Central memory CD8-positive, alpha-beta T cell (primary cell): ENCODE measurements around the gene SDK2.

ENCODE experiments used
- ATAC-seq: fragments of 150-1000 bp; cut with Tn5 transposase; replicated peaks from 2 replicates; pipeline ENCODE4 v1.10.0; 2022; ENCODE audit warnings: mild to moderate bottlenecking, moderate FRiP score, moderate number of reproducible peaks; ENCODE audit not compliant: poor library complexity, severe bottlenecking; ENCODE audit errors: extremely low read depth
- DNase-seq, 2 donors: peaks; one replicate each; pipeline ENCODE4 v3.0.0; 2021; ENCODE audit warnings: low spot score in 2 of 2
- H3K27ac Mint-ChIP-seq: one replicate; pipeline ENCODE4 v1.8.0; 2022; ENCODE audit warnings: low read depth, mild to moderate bottlenecking, moderate library complexity, mixed read lengths
- H3K27me3 Mint-ChIP-seq: one replicate; pipeline ENCODE4 v1.8.0; 2022; ENCODE audit warnings: mixed read lengths
- H3K36me3 Mint-ChIP-seq: one replicate; pipeline ENCODE4 v1.8.0; 2022; ENCODE audit warnings: mild to moderate bottlenecking, moderate library complexity, mixed read lengths; ENCODE audit not compliant: insufficient read depth
- H3K4me1 Mint-ChIP-seq: one replicate; pipeline ENCODE4 v1.8.0; 2022; ENCODE audit warnings: mixed read lengths
- H3K4me3 Mint-ChIP-seq: one replicate; pipeline ENCODE4 v1.8.0; 2022; ENCODE audit warnings: mild to moderate bottlenecking, moderate library complexity, mixed read lengths
- H3K9me3 Mint-ChIP-seq: one replicate; pipeline ENCODE4 v1.8.0; 2022; ENCODE audit warnings: mixed read lengths

Gene SDK2

DNA sequence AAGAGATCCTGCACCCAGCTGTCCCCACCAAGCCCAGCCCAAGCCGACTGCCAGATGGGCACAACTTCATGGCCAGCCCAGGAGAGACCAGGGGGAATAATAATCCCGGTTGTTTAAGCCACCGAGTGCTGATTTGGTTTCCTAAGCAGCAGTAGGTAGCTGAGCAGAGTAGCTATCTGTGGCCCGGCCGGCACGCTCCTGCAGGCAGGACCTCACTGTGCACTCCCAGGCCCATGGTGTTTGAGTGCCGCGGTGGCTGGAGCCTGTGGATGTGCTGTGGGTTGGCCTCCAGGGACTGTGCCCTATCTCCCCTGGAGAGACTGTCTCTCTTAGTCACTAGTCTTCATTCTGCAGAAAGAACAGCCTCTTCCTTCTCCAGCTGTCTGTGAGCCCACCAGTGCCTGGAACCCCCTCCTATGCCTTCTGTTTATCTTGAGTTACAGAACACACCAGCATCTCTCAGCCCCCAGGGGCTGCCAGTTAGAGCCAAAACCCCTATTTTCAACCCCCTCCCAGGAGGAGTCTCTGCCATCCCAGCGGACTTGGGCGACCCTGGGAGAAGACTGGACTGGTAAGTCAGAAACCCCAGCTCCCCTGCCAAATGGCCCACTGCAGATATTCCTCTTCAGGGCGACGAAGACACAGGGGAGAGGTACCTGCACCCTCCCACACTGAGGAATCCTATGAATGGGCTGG lies 152.0 kb downstream of the SDK2 start:
- ATAC-seq (no peak), DNase-seq (no peak)
- H3K4me3 Mint-ChIP-seq = no peak overlapping the region
- no peaks in the 10 kb centered on the region for H3K36me3 Mint-ChIP-seq
- H3K27me3 Mint-ChIP-seq = peaks cover 17% of the 10 kb centered on the region
- H3K27ac Mint-ChIP-seq = no peak overlapping the region
- H3K4me1 Mint-ChIP-seq = no peaks in the 10 kb centered on the region
- H3K9me3 Mint-ChIP-seq = no peaks in the 10 kb centered on the region

DNA sequence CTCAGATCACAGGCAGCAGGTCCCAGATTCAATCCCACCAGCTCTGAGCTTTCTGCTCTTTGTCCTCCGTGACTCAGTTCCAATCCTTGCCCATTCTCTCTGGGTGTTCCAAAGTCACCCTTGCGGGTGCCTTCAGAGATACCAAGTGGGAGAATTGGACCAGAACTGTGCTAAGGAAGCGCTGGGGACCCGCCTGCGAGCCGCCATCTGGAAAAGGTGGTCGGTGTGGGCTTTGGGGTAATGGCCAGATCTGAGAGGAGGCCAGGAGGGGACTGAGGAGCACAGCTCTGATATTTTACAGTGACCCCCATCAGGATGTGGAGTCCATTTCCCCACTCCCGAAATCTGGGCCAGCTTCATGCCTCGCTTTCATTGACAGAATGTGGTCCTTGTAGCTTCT lies 152.6 kb downstream of the SDK2 start:
- Mint-ChIP-seq H3K4me1 (no peaks in the 10 kb centered on the region), H3K9me3 (no peaks in the 10 kb centered on the region), H3K4me3 (no peak overlapping the region), H3K27ac (no peak overlapping the region), H3K27me3 (peaks cover 11% of the 10 kb centered on the region), H3K36me3 (no peaks in the 10 kb centered on the region)
- ATAC-seq (no peak), DNase-seq (no peak)

DNA sequence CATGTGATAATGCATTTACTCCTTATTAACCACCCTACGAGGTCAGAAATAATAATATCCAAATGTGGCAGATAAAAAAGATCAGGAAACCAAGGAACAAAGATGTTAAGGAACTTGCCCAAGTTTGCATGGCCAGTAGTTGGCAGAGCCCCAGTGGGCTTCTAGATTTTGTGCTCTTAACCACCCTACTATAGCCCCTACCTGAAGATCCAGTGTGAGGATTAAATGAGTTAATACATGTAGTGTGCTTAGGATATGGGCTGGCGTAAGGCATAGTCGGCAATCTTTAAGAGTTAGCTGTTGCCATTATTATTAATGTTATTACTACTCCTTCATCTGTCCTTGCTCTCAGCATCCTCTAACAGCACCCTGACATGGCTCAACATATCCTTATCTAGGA lies 153.4 kb downstream of the SDK2 start:
- no peak for DNase-seq
- no peak overlapping the region for H3K4me3 Mint-ChIP-seq
- no peak overlapping the region for H3K27ac Mint-ChIP-seq
- no peaks in the 10 kb centered on the region for H3K4me1 Mint-ChIP-seq
- peaks cover 15% of the 10 kb centered on the region for H3K27me3 Mint-ChIP-seq
- ATAC-seq = no peak
- peaks cover 4% of the 10 kb centered on the region for H3K9me3 Mint-ChIP-seq
- H3K36me3 Mint-ChIP-seq = no peaks in the 10 kb centered on the region

GRCh38 chr17:73489991-73490390 lies 154.3 kb downstream of the SDK2 start:
- no peak overlapping the region for H3K27ac Mint-ChIP-seq
- H3K27me3 Mint-ChIP-seq = peaks cover 24% of the 10 kb centered on the region
- H3K4me3 Mint-ChIP-seq = no peak overlapping the region

GRCh38 chr17:73489333-73489732 lies 154.9 kb downstream of the SDK2 start:
- H3K9me3 Mint-ChIP-seq = peaks cover 16% of the 10 kb centered on the region
- ATAC-seq (no peak), DNase-seq (no peak)
- H3K4me3 Mint-ChIP-seq = no peak overlapping the region
- H3K27me3 Mint-ChIP-seq = peaks cover 30% of the 10 kb centered on the region
- no peak overlapping the region for H3K27ac Mint-ChIP-seq
- no peaks in the 10 kb centered on the region for H3K36me3 Mint-ChIP-seq
- H3K4me1 Mint-ChIP-seq = no peaks in the 10 kb centered on the region

More at GRCh38 chr17:73489991-73490390, 154.3 kb downstream of the SDK2 start:
- no peaks in the 10 kb centered on the region for H3K4me1 Mint-ChIP-seq
- no peaks in the 10 kb centered on the region for H3K36me3 Mint-ChIP-seq
- no peak for ATAC-seq
- DNase-seq = no peak
- H3K9me3 Mint-ChIP-seq = peaks cover 10% of the 10 kb centered on the region

GRCh38 chr17:73485130-73485529 lies 159.1 kb downstream of the SDK2 start:
- no peaks in the 10 kb centered on the region for H3K36me3 Mint-ChIP-seq
- peaks cover 16% of the 10 kb centered on the region for H3K9me3 Mint-ChIP-seq
- peaks cover 33% of the 10 kb centered on the region for H3K27me3 Mint-ChIP-seq
- no peak for DNase-seq
- H3K27ac Mint-ChIP-seq = no peak overlapping the region
- no peak for ATAC-seq
- H3K4me3 Mint-ChIP-seq = no peak overlapping the region
- H3K4me1 Mint-ChIP-seq = no peaks in the 10 kb centered on the region

GRCh38 chr17:73482894-73483293 lies 161.4 kb downstream of the SDK2 start:
- Mint-ChIP-seq H3K4me1 (no peaks in the 10 kb centered on the region), H3K36me3 (no peaks in the 10 kb centered on the region), H3K27me3 (peaks cover 49% of the 10 kb centered on the region), H3K4me3 (no peak overlapping the region), H3K27ac (no peak overlapping the region), H3K9me3 (peaks cover 16% of the 10 kb centered on the region)
- ATAC-seq (no peak), DNase-seq (no peak)

GRCh38 chr17:73482251-73482716 lies 162.0 kb downstream of the SDK2 start:
- Mint-ChIP-seq H3K36me3 (no peaks in the 10 kb centered on the region), H3K4me1 (no peaks in the 10 kb centered on the region), H3K27ac (no peak overlapping the region), H3K27me3 (peaks cover 54% of the 10 kb centered on the region), H3K4me3 (no peak overlapping the region), H3K9me3 (peaks cover 16% of the 10 kb centered on the region)
- DNase-seq (no peak), ATAC-seq (no peak)

- Mint-ChIP-seq H3K4me1 (no peaks in the 10 kb centered on the region), H3K27ac (no peak overlapping the region), H3K36me3 (no peaks in the 10 kb centered on the region), H3K9me3 (peaks cover 16% of the 10 kb centered on the region), H3K4me3 (no peak overlapping the region), H3K27me3 (peaks cover 60% of the 10 kb centered on the region)
- no peak for ATAC-seq
- no peak for DNase-seq
Measured at GRCh38 chr17:73481676-73482075, 162.6 kb downstream of the SDK2 start.

- no peak overlapping the region for H3K4me3 Mint-ChIP-seq
Measured at GRCh38 chr17:73480740-73481139, 163.5 kb downstream of the SDK2 start.

DNA sequence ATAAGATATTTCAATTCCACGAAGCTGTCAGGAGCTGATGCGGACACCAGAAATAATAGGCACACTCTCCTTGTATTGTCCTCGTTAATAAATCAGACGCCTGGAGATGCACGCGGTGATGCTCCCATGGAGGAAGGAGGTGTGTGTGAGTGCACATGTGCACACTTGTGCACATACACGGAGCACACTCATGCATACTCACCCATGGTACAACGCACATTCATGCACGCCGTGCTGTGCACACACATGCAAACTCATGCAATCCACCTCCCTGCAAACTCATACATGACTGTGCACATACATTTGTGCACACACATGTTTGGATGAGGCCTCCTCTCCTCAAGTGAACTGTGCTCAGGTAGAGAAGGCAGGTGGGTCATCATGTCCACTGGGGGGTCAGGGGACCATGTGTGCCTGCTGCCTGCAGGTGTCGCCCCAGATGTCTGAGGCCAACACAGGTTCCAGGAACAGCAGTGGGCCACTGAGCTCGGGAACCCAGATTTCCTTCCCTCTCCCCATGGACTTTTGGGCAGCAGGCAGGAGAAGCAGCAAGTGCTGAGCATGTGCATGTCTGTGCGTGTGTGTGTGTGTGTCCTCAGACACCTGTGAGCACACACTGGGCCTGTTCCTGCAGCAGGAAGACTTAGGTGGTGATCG lies 165.3 kb downstream of the SDK2 start:
- H3K9me3 Mint-ChIP-seq = no peaks in the 10 kb centered on the region
- no peaks in the 10 kb centered on the region for H3K36me3 Mint-ChIP-seq
- no peak overlapping the region for H3K27ac Mint-ChIP-seq
- DNase-seq (no peak), ATAC-seq (no peak)
- H3K4me1 Mint-ChIP-seq = no peaks in the 10 kb centered on the region
- H3K4me3 Mint-ChIP-seq = no peak overlapping the region
- peaks cover 38% of the 10 kb centered on the region for H3K27me3 Mint-ChIP-seq

More at GRCh38 chr17:73480740-73481139, 163.5 kb downstream of the SDK2 start:
- DNase-seq (no peak), ATAC-seq (no peak)
- Mint-ChIP-seq H3K4me1 (no peaks in the 10 kb centered on the region), H3K27me3 (peaks cover 52% of the 10 kb centered on the region), H3K27ac (no peak overlapping the region), H3K9me3 (peaks cover 10% of the 10 kb centered on the region), H3K36me3 (no peaks in the 10 kb centered on the region)

DNA sequence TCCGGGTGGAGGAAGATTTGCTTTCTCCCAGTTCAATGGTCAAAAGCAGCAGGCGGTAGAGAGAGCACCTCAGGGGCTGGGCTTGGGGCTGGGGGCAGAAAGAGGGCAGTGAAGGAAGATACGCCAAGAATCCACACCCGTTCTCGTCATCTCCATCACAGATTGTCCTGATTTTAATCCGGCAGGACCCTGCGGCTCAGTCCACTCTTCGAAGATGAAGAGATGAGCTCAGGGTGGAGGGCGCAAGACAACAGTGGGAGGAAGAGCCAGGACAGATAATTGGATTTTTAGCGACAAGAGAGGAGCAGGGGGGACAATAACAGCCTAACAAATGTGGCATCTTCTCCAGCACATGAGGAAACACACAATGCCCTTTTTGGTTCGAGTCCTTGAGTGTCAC lies 165.9 kb downstream of the SDK2 start:
- Mint-ChIP-seq H3K27me3 (peaks cover 38% of the 10 kb centered on the region), H3K4me1 (no peaks in the 10 kb centered on the region), H3K27ac (no peak overlapping the region), H3K9me3 (no peaks in the 10 kb centered on the region), H3K36me3 (no peaks in the 10 kb centered on the region), H3K4me3 (no peak overlapping the region)
- ATAC-seq (no peak), DNase-seq (no peak)

GRCh38 chr17:73476890-73477350 lies 167.3 kb downstream of the SDK2 start:
- H3K27me3 Mint-ChIP-seq = peaks cover 38% of the 10 kb centered on the region

More at GRCh38 chr17:73476890-73477350, 167.3 kb downstream of the SDK2 start:
- Mint-ChIP-seq H3K4me3 (no peak overlapping the region), H3K9me3 (no peaks in the 10 kb centered on the region), H3K36me3 (no peaks in the 10 kb centered on the region), H3K27ac (no peak overlapping the region), H3K4me1 (no peaks in the 10 kb centered on the region)
- ATAC-seq (no peak), DNase-seq (no peak)
